H1 (cell line): ENCODE measurements around the gene DPYD. TPM values are rescaled to one million over a fixed set of nuclear protein-coding genes. Genes with fewer than 3 reads are reported as not detected.

ENCODE experiments used
- CTCF ChIA-PET: fragments of 300-600 bp; sonication (Branson Sonifier 250); formaldehyde crosslinking; loops from one replicate; lab custom pipeline; 2021; ENCODE audit not compliant: partially characterized antibody; lab: Charles Lee
- POLR2A ChIA-PET: fragments of 300-600 bp; sonication (Branson Sonifier 250); formaldehyde crosslinking; loops from one replicate; lab custom pipeline; 2021; ENCODE audit warnings: inconsistent platforms; ENCODE audit not compliant: partially characterized antibody; lab: Charles Lee
- DNase-seq, 2 experiments: peaks; one replicate each; pipeline versions ENCODE4 v3.0.0 to v3.0.0-alpha.2; 2010 to 2022; ENCODE audit warnings: low spot score in 2 of 2, low read depth in 1 of 2, mixed read lengths in 1 of 2
- FAIRE-seq: peaks from 2 replicates; lab custom pipeline; 2011; peaks lifted over from hg19 to GRCh38; lab: Jason Lieb, UNC
- H2AFZ ChIP-seq: 2 replicates; pipeline ENCODE4 v1.8.1; 2012; ENCODE audit warnings: low read length, inconsistent platforms
- H2AK5ac ChIP-seq: 2 replicates; pipeline ENCODE4 v1.6.1; 2013; ENCODE audit warnings: low read depth, low read length
- H2BK120ac ChIP-seq: replicated peaks from 2 replicates; pipeline ENCODE3; 2013; ENCODE audit warnings: low read depth, low read length, inconsistent platforms
- H2BK12ac ChIP-seq: 2 replicates; pipeline ENCODE4 v1.6.1; 2013; ENCODE audit warnings: low read depth, low read length
- H2BK15ac ChIP-seq: 2 replicates; pipeline ENCODE4 v1.6.1; 2013; ENCODE audit warnings: low read length
- H2BK20ac ChIP-seq: 2 replicates; pipeline ENCODE4 v1.6.1; 2013; ENCODE audit warnings: low read length
- H2BK5ac ChIP-seq: 2 replicates; pipeline ENCODE4 v1.6.1; 2013; ENCODE audit warnings: low read depth, low read length
- H3K14ac ChIP-seq: 2 replicates; pipeline ENCODE4 v1.6.1; 2013; ENCODE audit warnings: inconsistent platforms; ENCODE audit not compliant: insufficient read length
- H3K18ac ChIP-seq: 2 replicates; pipeline ENCODE4 v1.6.1; 2013; ENCODE audit warnings: low read length; ENCODE audit errors: extremely low read depth
- H3K23ac ChIP-seq: 2 replicates; pipeline ENCODE4 v1.6.1; 2013; ENCODE audit warnings: inconsistent platforms; ENCODE audit not compliant: insufficient read length
- H3K23me2 ChIP-seq: 2 replicates; pipeline ENCODE4 v1.6.1; 2013; ENCODE audit warnings: low read depth, low read length
- H3K27ac ChIP-seq: 2 replicates; pipeline ENCODE4 v1.6.1; 2011; ENCODE audit warnings: low read depth, low read length, inconsistent platforms
- H3K27me3 ChIP-seq, 4 experiments: replicated peaks in 1 of 4; 1 replicate in 1 of 4; 2 replicates in 3 of 4; pipeline versions ENCODE4 v1.6.1 to v1.8.1; 2011 to 2013; ENCODE audit warnings: low read length in 3 of 4, mild to moderate bottlenecking in 3 of 4, inconsistent platforms in 2 of 4, mixed read lengths in 2 of 4, moderate library complexity in 1 of 4; ENCODE audit not compliant: control insufficient read depth in 3 of 4, insufficient read depth in 3 of 4; ENCODE audit errors: extremely low read depth in 1 of 4
- H3K36me3 ChIP-seq, 4 experiments: 2 replicates each; pipeline versions ENCODE4 v1.6.1 to v1.8.1; 2011 to 2013; ENCODE audit warnings: mild to moderate bottlenecking in 4 of 4, low read length in 3 of 4, moderate library complexity in 2 of 4, control low read depth in 1 of 4, inconsistent platforms in 1 of 4; ENCODE audit not compliant: insufficient read depth in 4 of 4, control insufficient read depth in 2 of 4
- H3K4ac ChIP-seq: replicated peaks from 2 replicates; pipeline ENCODE3; 2013; ENCODE audit warnings: low read length, low read depth, mixed read lengths, inconsistent platforms; ENCODE audit not compliant: insufficient read length
- H3K4me1 ChIP-seq, 4 experiments: replicated peaks in 1 of 4; 1 replicate in 1 of 4; 2 replicates in 3 of 4; pipeline versions ENCODE4 v1.6.1 to v1.8.1; 2011 to 2013; ENCODE audit warnings: low read length in 3 of 4, inconsistent platforms in 2 of 4, mixed read lengths in 1 of 4; ENCODE audit not compliant: insufficient read depth in 4 of 4, control insufficient read depth in 3 of 4
- H3K4me2 ChIP-seq, 2 experiments: 2 replicates each; pipeline versions ENCODE4 v1.6.1 to v1.8.1; 2011 to 2013; ENCODE audit warnings: low read depth in 2 of 2, low read length in 2 of 2, control low read depth in 1 of 2, inconsistent platforms in 1 of 2, mild to moderate bottlenecking in 1 of 2; ENCODE audit not compliant: insufficient read depth in 1 of 2
- H3K4me3 ChIP-seq, 4 experiments: fragments of 200-600, 300-600 bp in 1 of 4; sonication (generic), shearing (Covaris generic), sonication (Bioruptor Twin) in 1 of 4; 2 replicates each; pipeline versions ENCODE4 v1.5.1 to v1.8.1; 2011 to 2016; ENCODE audit warnings: low read length in 4 of 4, low read depth in 3 of 4, control low read depth in 2 of 4, inconsistent platforms in 2 of 4, mild to moderate bottlenecking in 2 of 4, mixed read lengths in 1 of 4, moderate library complexity in 1 of 4; ENCODE audit not compliant: insufficient read depth in 2 of 4; ENCODE audit errors: extremely low read depth in 1 of 4
- H3K56ac ChIP-seq: replicated peaks from 2 replicates; pipeline ENCODE3; 2013; ENCODE audit warnings: low read depth, mild to moderate bottlenecking, mixed read lengths, low read length, inconsistent platforms; ENCODE audit not compliant: insufficient read length
- H3K79me1 ChIP-seq: 2 replicates; pipeline ENCODE4 v1.6.1; 2013; ENCODE audit warnings: low read depth, low read length, control low read depth
- H3K79me2 ChIP-seq, 2 experiments: 2 replicates each; pipeline versions ENCODE4 v1.6.1 to v1.8.1; 2012 to 2013; ENCODE audit warnings: low read length in 2 of 2, mild to moderate bottlenecking in 2 of 2, inconsistent platforms in 1 of 2; ENCODE audit not compliant: insufficient read depth in 2 of 2, control insufficient read depth in 1 of 2
- H3K9ac ChIP-seq, 4 experiments: replicated peaks in 1 of 4; 1 replicate in 1 of 4; 2 replicates in 3 of 4; pipeline versions ENCODE4 v1.6.1 to v1.8.1; 2011 to 2013; ENCODE audit warnings: low read depth in 3 of 4, low read length in 3 of 4, control low read depth in 2 of 4, mild to moderate bottlenecking in 2 of 4, moderate library complexity in 2 of 4, inconsistent platforms in 1 of 4; ENCODE audit errors: extremely low read depth in 1 of 4
- H3K9me3 ChIP-seq, 2 experiments: 2 replicates each; pipeline versions ENCODE4 v1.6.1 to v1.8.1; 2012 to 2013; ENCODE audit warnings: mild to moderate bottlenecking in 2 of 2, moderate library complexity in 2 of 2, control low read depth in 1 of 2, inconsistent platforms in 1 of 2, low read depth in 1 of 2, low read length in 1 of 2, mixed read lengths in 1 of 2; ENCODE audit not compliant: insufficient read depth in 2 of 2
- H4K20me1 ChIP-seq, 2 experiments: replicated peaks in 1 of 2; 2 replicates each; pipeline versions ENCODE3 to v1.8.1; 2011 to 2013; ENCODE audit warnings: inconsistent platforms in 2 of 2, low read length in 2 of 2, mild to moderate bottlenecking in 1 of 2; ENCODE audit not compliant: insufficient read depth in 2 of 2, control insufficient read depth in 1 of 2
- H4K5ac ChIP-seq: 2 replicates; pipeline ENCODE4 v1.6.1; 2013; ENCODE audit warnings: low read length, low read depth, mixed read lengths, inconsistent platforms; ENCODE audit not compliant: insufficient read length
- H4K8ac ChIP-seq: 2 replicates; pipeline ENCODE4 v1.8.0; 2013; ENCODE audit warnings: mild to moderate bottlenecking, moderate library complexity, low read length, inconsistent platforms; ENCODE audit not compliant: insufficient read depth; ENCODE audit errors: extremely low read depth
- H4K91ac ChIP-seq: replicated peaks from 2 replicates; pipeline ENCODE3; 2013; ENCODE audit warnings: low read length, mixed read lengths, inconsistent platforms; ENCODE audit not compliant: insufficient read length
- USF2 ChIP-seq: IDR thresholded peaks from 2 replicates; pipeline ENCODE4 v1.6.1; 2011; ENCODE audit warnings: low read length, improper control_type of control experiment
- WGBS, 2 experiments: shearing (Covaris generic) in 1 of 2; methylation state at CpG; one replicate each; pipeline versions ENCODE4 v1.1.6 to v1.1.7; 2013 to 2015; ENCODE audit warnings: low lambda C conversion rate in 2 of 2, mixed read lengths in 2 of 2, inconsistent platforms in 1 of 2, low coverage in 1 of 2, missing lambda C conversion rate in 1 of 2; ENCODE audit not compliant: insufficient replicate concordance in 2 of 2, insufficient coverage in 1 of 2, insufficient read length in 1 of 2; ENCODE audit errors: extremely low coverage in 1 of 2, missing lambda C conversion rate in 1 of 2; 5-methylcytosine and 5-hydroxymethylcytosine counted together
- polyA plus RNA-seq, 7 experiments: library from polyadenylated mRNA; depleted of rRNA in 3 of 7; stranded (reverse) in 5 of 7; unstranded in 2 of 7; fragments of >200 nt in 5 of 7; fragments of 200-250 nt in 2 of 7; gene quantifications; 1 replicate in 5 of 7; 2 replicates in 1 of 7; 4 replicates in 1 of 7; pipeline versions ENCODE4 v1.2.1 to v1.2.3, GENCODE V29; 2011 to 2013; ENCODE audit warnings: missing spikeins in 2 of 7, mixed read lengths in 2 of 7
- total RNA-seq: library from RNA; stranded (reverse); fragmentation: NEBNext Ultra II Directional; extraction: Animal tissue kit (Norgen Biotek cat#: 25700); gene quantifications from 2 replicates; pipeline ENCODE4 v1.2.1, GENCODE V29; 2021

Gene DPYD
- total and polyA plus RNA-seq, 2 of the 8 experiments (the other 6 are each of a cell fraction or from before 2014, with no cell fraction given): 0.29 to 0.73 TPM

DNA sequence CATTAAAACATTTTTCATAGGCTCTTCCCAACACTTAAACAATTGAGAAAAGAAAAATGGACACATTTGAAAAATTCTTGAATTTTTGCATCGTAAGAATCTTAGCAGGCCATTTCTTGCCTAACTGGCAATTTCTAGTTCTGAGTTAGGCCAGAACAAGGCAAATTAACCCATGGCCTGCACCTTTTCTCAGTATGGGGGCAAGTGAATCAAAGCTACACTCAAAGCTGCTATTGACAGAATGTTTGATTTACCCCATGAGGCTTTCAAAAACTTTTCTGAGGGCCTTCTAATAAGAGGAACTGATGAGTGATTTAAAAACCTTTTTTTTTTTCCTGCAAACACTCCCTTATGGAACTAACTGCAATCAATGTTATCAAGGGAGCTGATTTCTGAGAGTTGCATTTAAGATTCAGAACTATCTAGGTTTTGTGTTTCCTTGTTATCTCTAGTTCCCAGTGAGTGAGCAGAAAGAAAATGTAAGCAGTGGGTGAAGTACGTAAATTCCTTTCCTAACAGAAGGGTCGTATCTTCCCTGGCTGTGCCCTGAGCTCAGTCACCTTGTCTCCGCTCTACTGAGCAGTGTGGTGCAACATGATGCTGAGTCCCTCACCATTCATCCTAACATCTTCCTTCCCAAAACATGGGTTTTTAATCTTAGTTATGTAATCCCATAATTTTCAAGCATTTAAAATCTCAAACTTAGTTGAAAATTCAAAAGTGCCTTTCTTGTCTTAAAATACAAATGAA lies 353.7 kb downstream of the DPYD start:
- 0 out of 7 replicates have a peak, but pooled peaks cover 0 to 3% (median 0%) of the 10 kb centered on the region in 4 experiments for H3K4me1 ChIP-seq
- ChIA-PET CTCF (interaction anchor here (0.8 to 1.4 kb wide), 4 partner anchors 42 to 367 kb away, joined by 3 read pairs; no protein-coding TSS in a partner anchor), POLR2A (interaction anchor here (1.1 to 1.4 kb wide), 2 partner anchors 14 to 29 kb away, joined by 3 read pairs; no protein-coding TSS in a partner anchor)
- H2AK5ac ChIP-seq: no peak overlapping the region
- H3K79me1 ChIP-seq: no peaks in the 10 kb centered on the region; the same call in 1 of the 2 replicates
- no peak overlapping the region for H4K5ac ChIP-seq
- TF ChIP-seq USF2: no peak
- no peaks in the 10 kb centered on the region for H3K27me3 ChIP-seq
- no peak overlapping the region for H2BK12ac ChIP-seq
- no peak overlapping the region for H3K4me2 ChIP-seq
- no peak overlapping the region for H4K8ac ChIP-seq
- no peak overlapping the region for H2BK15ac ChIP-seq
- no peak overlapping the region for H3K14ac ChIP-seq
- H4K91ac ChIP-seq: no peak overlapping the region
- H3K27ac ChIP-seq: no peak overlapping the region
- no peaks in the 10 kb centered on the region for H3K23me2 ChIP-seq
- H4K20me1 ChIP-seq: no peaks in the 10 kb centered on the region
- H2BK5ac ChIP-seq: no peak overlapping the region
- no peak overlapping the region for H3K18ac ChIP-seq
- no peak overlapping the region for H2BK120ac ChIP-seq
- H3K4me3 ChIP-seq: no peak overlapping the region
- H3K56ac ChIP-seq: no peak overlapping the region
- H3K36me3 ChIP-seq: no peaks in the 10 kb centered on the region
- FAIRE-seq (peak; percentile 60), DNase-seq (no peak)
- no peak overlapping the region for H3K23ac ChIP-seq
- no peak overlapping the region for H2AFZ ChIP-seq
- H3K4ac ChIP-seq: no peak overlapping the region
- no peak overlapping the region for H3K9ac ChIP-seq
- WGBS, 2 experiments: 65% methylated on average over 4 of the region's 4 CpGs; no CpG with 5 or more reads in 1 of the 2 experiments
- no peak overlapping the region for H2BK20ac ChIP-seq
- H3K9me3 ChIP-seq: no peaks in the 10 kb centered on the region
- no peaks in the 10 kb centered on the region for H3K79me2 ChIP-seq
